SK-N-SH treated with all-trans-retinoic acid at 6 μM for 48 hours (cell line): ENCODE results near the gene ANKRD30A.
"Not testable (repeated sequence)": the region's sequence is repeated elsewhere in the genome, so short reads cannot be mapped to it uniquely, and the experiment has no call there.

Experiments
- ATAC-seq: fragments of 200-7000 bp; cut with Tn5 transposase; 3 replicates; pipeline ENCODE4 v1.9.1; 2020; ENCODE audit warnings: mild to moderate bottlenecking, moderate library complexity
- ARNTL ChIP-seq: fragments of 450-650 bp; formaldehyde crosslinking; IDR thresholded peaks from 2 replicates; pipeline ENCODE4 v1.5.0; 2020; ENCODE audit warnings: low read depth, mild to moderate bottlenecking, moderate library complexity, borderline replicate concordance
- BACH2 ChIP-seq: fragments of 250-450 bp; sonication (Bioruptor Pico); IDR thresholded peaks from 2 replicates; pipeline ENCODE4 v1.9.0; 2021; ENCODE audit warnings: mild to moderate bottlenecking, borderline replicate concordance
- CREB5 ChIP-seq: fragments of 250-450 bp; sonication (Bioruptor Pico); IDR thresholded peaks from 2 replicates; pipeline ENCODE4 v1.5.1; 2020; ENCODE audit warnings: low read depth, mild to moderate bottlenecking, moderate library complexity
- CSRNP3 ChIP-seq: fragments of 250-450 bp; sonication (Bioruptor Pico); IDR thresholded peaks from 2 replicates; pipeline ENCODE4 v1.5.1; 2021; ENCODE audit warnings: mild to moderate bottlenecking, moderate library complexity
- ESRRG ChIP-seq: fragments of 250-450 bp; sonication (Bioruptor Pico); IDR thresholded peaks from 2 replicates; pipeline ENCODE4 v1.6.1; 2021; ENCODE audit warnings: mild to moderate bottlenecking
- GLIS3 ChIP-seq: fragments of 250-450 bp; sonication (Bioruptor Pico); IDR thresholded peaks from 2 replicates; pipeline ENCODE4 v1.5.0; 2020; ENCODE audit warnings: mild to moderate bottlenecking, moderate library complexity
- ISL1 ChIP-seq: fragments of 250-450 bp; sonication (Bioruptor Pico); IDR thresholded peaks from 2 replicates; pipeline ENCODE4 v2.1.2; 2022; ENCODE audit warnings: mild to moderate bottlenecking, moderate library complexity
- OSR1 ChIP-seq: fragments of 250-450 bp; sonication (Bioruptor Pico); IDR thresholded peaks from 2 replicates; pipeline ENCODE4 v1.8.0; 2022; ENCODE audit warnings: moderate library complexity, mild to moderate bottlenecking, inconsistent platforms
- PATZ1 ChIP-seq: fragments of 250-450 bp; sonication (Bioruptor Pico); IDR thresholded peaks from 2 replicates; pipeline ENCODE4 v1.8.0; 2020; ENCODE audit warnings: mild to moderate bottlenecking, moderate library complexity, borderline replicate concordance
- POU6F1 ChIP-seq: fragments of 250-450 bp; sonication (Bioruptor Pico); IDR thresholded peaks from 2 replicates; pipeline ENCODE4 v1.8.0; 2021; ENCODE audit warnings: low read depth, mild to moderate bottlenecking, moderate library complexity, borderline replicate concordance
- PPARA ChIP-seq: fragments of 250-450 bp; sonication (Bioruptor Pico); IDR thresholded peaks from 2 replicates; pipeline ENCODE4 v1.5.0; 2020; ENCODE audit warnings: mild to moderate bottlenecking, borderline replicate concordance
- RARB ChIP-seq: fragments of 250-450 bp; sonication (Bioruptor Pico); IDR thresholded peaks from 2 replicates; pipeline ENCODE4 v1.8.0; 2021; ENCODE audit warnings: mild to moderate bottlenecking, moderate library complexity
- SNAI2 ChIP-seq: fragments of 250-450 bp; sonication (Bioruptor Pico); IDR thresholded peaks from 2 replicates; pipeline ENCODE4 v1.5.0; 2020; ENCODE audit warnings: mild to moderate bottlenecking, moderate library complexity
- TOX ChIP-seq: fragments of 250-450 bp; sonication (Bioruptor Pico); IDR thresholded peaks from 2 replicates; pipeline ENCODE4 v1.8.0; 2021; ENCODE audit warnings: mild to moderate bottlenecking, moderate library complexity, borderline replicate concordance
- ZFP3 ChIP-seq: fragments of 250-450 bp; sonication (Bioruptor Pico); IDR thresholded peaks from 2 replicates; pipeline ENCODE4 v1.5.0; 2020; ENCODE audit warnings: mild to moderate bottlenecking, moderate library complexity
- ZFP30 ChIP-seq: fragments of 450-650 bp; formaldehyde crosslinking; IDR thresholded peaks from 2 replicates; pipeline ENCODE4 v1.5.0; 2022; ENCODE audit warnings: mild to moderate bottlenecking, moderate library complexity
- ZNF565 ChIP-seq: fragments of 450-650 bp; formaldehyde crosslinking; conservative IDR thresholded peaks from 2 replicates; pipeline ENCODE4 v1.5.0; 2020; ENCODE audit warnings: low read depth, mild to moderate bottlenecking, moderate library complexity
- ZNF70 ChIP-seq: fragments of 450-650 bp; formaldehyde crosslinking; IDR thresholded peaks from 2 replicates; pipeline ENCODE4 v1.5.0; 2020; ENCODE audit warnings: mild to moderate bottlenecking, moderate library complexity
- ZNF8 ChIP-seq: fragments of 450-650 bp; formaldehyde crosslinking; IDR thresholded peaks from 2 replicates; pipeline ENCODE4 v1.5.0; 2020; ENCODE audit warnings: mild to moderate bottlenecking, moderate library complexity

The ANKRD30A gene

GRCh38 chr10:37234692-37235091 is 109.3 kb downstream of the ANKRD30A start (continued):
- TF ChIP-seq ARNTL (CRISPR knock-in tag), result no peak
- no peak for TF ChIP-seq PPARA (CRISPR knock-in tag)
- TF ChIP-seq RARB (CRISPR knock-in tag), result no peak
- no peak for TF ChIP-seq CREB5 (CRISPR knock-in tag)
- no peak for TF ChIP-seq POU6F1 (CRISPR knock-in tag)
- TF ChIP-seq GLIS3, result no peak
- TF ChIP-seq, all 23 proteins: peak for 0

- ATAC-seq, result no peak
- TF ChIP-seq ZNF70 (no peak), ESRRG (no peak), ARNTL (CRISPR knock-in tag) (no peak), ZNF565 (CRISPR knock-in tag) (no peak), ZFP30 (no peak), ISL1 (CRISPR knock-in tag) (no peak), CSRNP3 (CRISPR knock-in tag) (no peak), OSR1 (CRISPR knock-in tag) (no peak), ZFP3 (CRISPR knock-in tag) (no peak), BACH2 (CRISPR knock-in tag) (no peak), TOX (CRISPR knock-in tag) (no peak)
- TF ChIP-seq, all 23 proteins: peak for 0
Observed at GRCh38 chr10:37236093-37236492, 110.7 kb downstream of the ANKRD30A start.

- no peak for TF ChIP-seq ESRRG
- no peak for TF ChIP-seq ZFP30
- TF ChIP-seq ISL1 (CRISPR knock-in tag), result no peak
- no peak for ATAC-seq
Observed at GRCh38 chr10:37240223-37240622, 114.8 kb downstream of the ANKRD30A start.

- ATAC-seq, result no peak
- TF ChIP-seq TOX (CRISPR knock-in tag) (no peak), PATZ1 (CRISPR knock-in tag) (no peak), GLIS3 (no peak), ZNF8 (no peak), ZNF70 (no peak), POU6F1 (CRISPR knock-in tag) (no peak), ISL1 (CRISPR knock-in tag) (no peak), SNAI2 (no peak), OSR1 (CRISPR knock-in tag) (no peak), ARNTL (CRISPR knock-in tag) (no peak), ZNF565 (CRISPR knock-in tag) (no peak)
Observed at GRCh38 chr10:37246637-37247036, 121.2 kb downstream of the ANKRD30A start.

GRCh38 chr10:37255837-37256236 is 130.4 kb downstream of the ANKRD30A start:
- ATAC-seq, result not testable (repeated sequence)
